WTC11 (cell line): Measurements from ENCODE around the gene PRKX. TPM values are rescaled to one million over a fixed set of nuclear protein-coding genes. Genes with fewer than 3 reads are reported as not detected.

Source experiments
- ATAC-seq: fragments of 200-7000 bp; cut with Tn5 transposase; 2 replicates; pipeline ENCODE4 v1.10.0; 2021; ENCODE audit warnings: mild to moderate bottlenecking, moderate library complexity
- CTCF ChIA-PET: fragments of 300-600 bp; sonication (Branson Sonifier 250); formaldehyde crosslinking; loops from one replicate; lab custom pipeline; 2021; ENCODE audit warnings: antibody characterized with exemption; lab: Charles Lee
- POLR2A ChIA-PET: fragments of 350-600 bp; sonication (Branson Sonifier 250); formaldehyde crosslinking; loops from one replicate; lab custom pipeline; 2021; ENCODE audit warnings: antibody characterized with exemption; lab: Charles Lee
- DNase-seq: peaks from one replicate; pipeline ENCODE4 v3.0.0; 2021; ENCODE audit warnings: low spot score
- H3K27ac Mint-ChIP-seq: 2 replicates; pipeline ENCODE4 v1.8.0; 2021; ENCODE audit warnings: mixed read lengths
- H3K27me3 Mint-ChIP-seq: 2 replicates; pipeline ENCODE4 v1.8.0; 2021; ENCODE audit warnings: low read depth, mild to moderate bottlenecking, moderate library complexity, mixed read lengths
- H3K36me3 Mint-ChIP-seq: 2 replicates; pipeline ENCODE4 v1.8.0; 2021; ENCODE audit warnings: mixed read lengths
- H3K4me1 Mint-ChIP-seq: 2 replicates; pipeline ENCODE4 v1.8.0; 2022; ENCODE audit warnings: mixed read lengths
- H3K4me3 Mint-ChIP-seq: 2 replicates; pipeline ENCODE4 v1.8.0; 2021; ENCODE audit warnings: mild to moderate bottlenecking, moderate library complexity, mixed read lengths
- H3K9me3 Mint-ChIP-seq: 2 replicates; pipeline ENCODE4 v1.8.0; 2021; ENCODE audit warnings: mixed read lengths
- ATF1 ChIP-seq: sonication (generic); formaldehyde crosslinking; IDR thresholded peaks from 2 replicates; pipeline ENCODE4 v1.8.1; 2023; ENCODE audit warnings: mild to moderate bottlenecking, moderate library complexity, missing genetic modification reagents
- CREM ChIP-seq: sonication (generic); formaldehyde crosslinking; IDR thresholded peaks from 2 replicates; pipeline ENCODE4 v1.8.1; 2022; ENCODE audit warnings: mild to moderate bottlenecking, missing genetic modification reagents, moderate library complexity
- IRF2 ChIP-seq: sonication (generic); formaldehyde crosslinking; IDR thresholded peaks from 2 replicates; pipeline ENCODE4 v1.8.0; 2022; ENCODE audit warnings: low read depth, missing genetic modification reagents, borderline replicate concordance
- JUN ChIP-seq: sonication (generic); formaldehyde crosslinking; IDR thresholded peaks from 2 replicates; pipeline ENCODE4 v1.8.0; 2023; ENCODE audit warnings: mild to moderate bottlenecking, missing genetic modification reagents
- NFYB ChIP-seq: sonication (generic); formaldehyde crosslinking; conservative IDR thresholded peaks from 2 replicates; pipeline ENCODE4 v1.8.0; 2022; ENCODE audit warnings: low read depth, missing genetic modification reagents
- NR2C2 ChIP-seq: sonication (generic); formaldehyde crosslinking; IDR thresholded peaks from 2 replicates; pipeline ENCODE4 v1.8.0; 2022; ENCODE audit warnings: mild to moderate bottlenecking, missing genetic modification reagents
- PRRX2 ChIP-seq: fragments of 250-450 bp; sonication (Bioruptor Pico); IDR thresholded peaks from 2 replicates; pipeline ENCODE4 v1.8.0; 2021; ENCODE audit warnings: mild to moderate bottlenecking
- RELA ChIP-seq: sonication (generic); formaldehyde crosslinking; IDR thresholded peaks from 2 replicates; pipeline ENCODE4 v1.8.1; 2022; ENCODE audit warnings: missing genetic modification reagents, mild to moderate bottlenecking, borderline replicate concordance
- SMAD4 ChIP-seq: sonication (generic); formaldehyde crosslinking; IDR thresholded peaks from 2 replicates; pipeline ENCODE4 v1.8.0; 2022; ENCODE audit warnings: mild to moderate bottlenecking, missing genetic modification reagents
- ZNF396 ChIP-seq: fragments of 250-450 bp; sonication (Bioruptor Pico); IDR thresholded peaks from 2 replicates; pipeline ENCODE4 v1.8.0; 2021; ENCODE audit warnings: mild to moderate bottlenecking, moderate library complexity, borderline replicate concordance
- ZNF423 ChIP-seq: fragments of 250-450 bp; sonication (Bioruptor Pico); IDR thresholded peaks from 2 replicates; pipeline ENCODE4 v2.1.2; 2022; ENCODE audit warnings: mild to moderate bottlenecking, moderate library complexity
- total RNA-seq: library from RNA; stranded (reverse); gene quantifications from 3 replicates; pipeline ENCODE4 v1.2.3, GENCODE V29; 2021
- TF ChIP-seq, protein P1 (sequence below): sonication (generic); formaldehyde crosslinking; conservative IDR thresholded peaks from 2 replicates; pipeline ENCODE4 v1.8.1; 2023; ENCODE audit warnings: mild to moderate bottlenecking, low read depth, missing genetic modification reagents, moderate library complexity
- TF ChIP-seq, protein P2 (sequence below): sonication (generic); formaldehyde crosslinking; IDR thresholded peaks from 2 replicates; pipeline ENCODE4 v1.8.1; 2022; ENCODE audit warnings: missing genetic modification reagents, borderline replicate concordance
- TF ChIP-seq, protein P3 (sequence below): sonication (generic); formaldehyde crosslinking; IDR thresholded peaks from 2 replicates; pipeline ENCODE4 v1.8.0; 2022; ENCODE audit warnings: missing genetic modification reagents
- TF ChIP-seq, protein P4 (sequence below): fragments of 250-450 bp; sonication (Bioruptor Pico); conservative IDR thresholded peaks from 2 replicates; pipeline ENCODE4 v1.9.0; 2021; ENCODE audit warnings: mild to moderate bottlenecking
- TF ChIP-seq, protein P5 (sequence below): sonication (generic); formaldehyde crosslinking; IDR thresholded peaks from 2 replicates; pipeline ENCODE4 v1.8.0; 2022; ENCODE audit warnings: mild to moderate bottlenecking, missing genetic modification reagents
- TF ChIP-seq, protein P6 (sequence below): fragments of 250-450 bp; sonication (Bioruptor Pico); IDR thresholded peaks from 2 replicates; pipeline ENCODE4 v1.9.0; 2021; ENCODE audit warnings: mild to moderate bottlenecking
- TF ChIP-seq, protein P7 (sequence below): sonication (generic); formaldehyde crosslinking; IDR thresholded peaks from 2 replicates; pipeline ENCODE4 v1.8.1; 2022; ENCODE audit warnings: mild to moderate bottlenecking, moderate library complexity, missing genetic modification reagents
- TF ChIP-seq, protein P8 (sequence below): fragments of 200-600 bp; IDR thresholded peaks from 2 replicates; pipeline ENCODE4 v1.8.0; 2022; ENCODE audit warnings: antibody characterized with exemption

PRKX gene
- total RNA-seq, 1 experiment from 2014 or later: 66.6 TPM

DNA sequence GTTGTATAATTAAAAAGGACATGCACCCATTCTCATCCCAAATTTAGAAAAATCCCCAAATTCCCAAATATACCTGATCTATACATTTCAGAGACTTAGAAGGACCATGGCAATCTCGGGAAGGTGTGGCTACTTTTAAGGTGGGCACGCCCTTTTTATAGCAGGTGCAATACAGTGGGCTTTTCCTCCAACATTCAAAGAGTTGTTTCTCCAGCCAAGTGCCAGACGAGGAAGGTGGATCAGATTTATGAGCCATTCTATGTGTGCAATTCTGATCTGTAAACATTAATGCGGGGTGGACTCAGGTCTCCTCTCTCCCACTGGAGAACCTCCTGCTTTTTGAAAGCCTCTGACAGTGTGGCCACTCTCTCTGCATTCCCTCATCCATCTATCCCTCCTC is 33.8 kb downstream of the PRKX start:
- H3K27ac Mint-ChIP-seq: no peak overlapping the region
- H3K4me3 Mint-ChIP-seq: no peak overlapping the region
- ChIA-PET POLR2A (no interaction called here), CTCF (no interaction called here)
- ATAC-seq (no peak), DNase-seq (no peak)
- TF ChIP-seq ZNF396: no peak
- TF ChIP-seq NR2C2 (CRISPR knock-in tag): no peak
- no peak for TF ChIP-seq CREM
- TF ChIP-seq, protein P1, sequence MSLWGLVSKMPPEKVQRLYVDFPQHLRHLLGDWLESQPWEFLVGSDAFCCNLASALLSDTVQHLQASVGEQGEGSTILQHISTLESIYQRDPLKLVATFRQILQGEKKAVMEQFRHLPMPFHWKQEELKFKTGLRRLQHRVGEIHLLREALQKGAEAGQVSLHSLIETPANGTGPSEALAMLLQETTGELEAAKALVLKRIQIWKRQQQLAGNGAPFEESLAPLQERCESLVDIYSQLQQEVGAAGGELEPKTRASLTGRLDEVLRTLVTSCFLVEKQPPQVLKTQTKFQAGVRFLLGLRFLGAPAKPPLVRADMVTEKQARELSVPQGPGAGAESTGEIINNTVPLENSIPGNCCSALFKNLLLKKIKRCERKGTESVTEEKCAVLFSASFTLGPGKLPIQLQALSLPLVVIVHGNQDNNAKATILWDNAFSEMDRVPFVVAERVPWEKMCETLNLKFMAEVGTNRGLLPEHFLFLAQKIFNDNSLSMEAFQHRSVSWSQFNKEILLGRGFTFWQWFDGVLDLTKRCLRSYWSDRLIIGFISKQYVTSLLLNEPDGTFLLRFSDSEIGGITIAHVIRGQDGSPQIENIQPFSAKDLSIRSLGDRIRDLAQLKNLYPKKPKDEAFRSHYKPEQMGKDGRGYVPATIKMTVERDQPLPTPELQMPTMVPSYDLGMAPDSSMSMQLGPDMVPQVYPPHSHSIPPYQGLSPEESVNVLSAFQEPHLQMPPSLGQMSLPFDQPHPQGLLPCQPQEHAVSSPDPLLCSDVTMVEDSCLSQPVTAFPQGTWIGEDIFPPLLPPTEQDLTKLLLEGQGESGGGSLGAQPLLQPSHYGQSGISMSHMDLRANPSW (CRISPR knock-in tag): no peak
- no peak for TF ChIP-seq PRRX2 (CRISPR knock-in tag)
- TF ChIP-seq, protein P2, sequence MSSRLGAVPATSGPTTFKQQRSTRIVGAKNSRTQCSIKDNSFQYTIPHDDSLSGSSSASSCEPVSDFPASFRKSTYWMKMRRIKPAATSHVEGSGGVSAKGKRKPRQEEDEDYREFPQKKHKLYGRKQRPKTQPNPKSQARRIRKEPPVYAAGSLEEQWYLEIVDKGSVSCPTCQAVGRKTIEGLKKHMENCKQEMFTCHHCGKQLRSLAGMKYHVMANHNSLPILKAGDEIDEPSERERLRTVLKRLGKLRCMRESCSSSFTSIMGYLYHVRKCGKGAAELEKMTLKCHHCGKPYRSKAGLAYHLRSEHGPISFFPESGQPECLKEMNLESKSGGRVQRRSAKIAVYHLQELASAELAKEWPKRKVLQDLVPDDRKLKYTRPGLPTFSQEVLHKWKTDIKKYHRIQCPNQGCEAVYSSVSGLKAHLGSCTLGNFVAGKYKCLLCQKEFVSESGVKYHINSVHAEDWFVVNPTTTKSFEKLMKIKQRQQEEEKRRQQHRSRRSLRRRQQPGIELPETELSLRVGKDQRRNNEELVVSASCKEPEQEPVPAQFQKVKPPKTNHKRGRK: no peak
- TF ChIP-seq, protein P3, sequence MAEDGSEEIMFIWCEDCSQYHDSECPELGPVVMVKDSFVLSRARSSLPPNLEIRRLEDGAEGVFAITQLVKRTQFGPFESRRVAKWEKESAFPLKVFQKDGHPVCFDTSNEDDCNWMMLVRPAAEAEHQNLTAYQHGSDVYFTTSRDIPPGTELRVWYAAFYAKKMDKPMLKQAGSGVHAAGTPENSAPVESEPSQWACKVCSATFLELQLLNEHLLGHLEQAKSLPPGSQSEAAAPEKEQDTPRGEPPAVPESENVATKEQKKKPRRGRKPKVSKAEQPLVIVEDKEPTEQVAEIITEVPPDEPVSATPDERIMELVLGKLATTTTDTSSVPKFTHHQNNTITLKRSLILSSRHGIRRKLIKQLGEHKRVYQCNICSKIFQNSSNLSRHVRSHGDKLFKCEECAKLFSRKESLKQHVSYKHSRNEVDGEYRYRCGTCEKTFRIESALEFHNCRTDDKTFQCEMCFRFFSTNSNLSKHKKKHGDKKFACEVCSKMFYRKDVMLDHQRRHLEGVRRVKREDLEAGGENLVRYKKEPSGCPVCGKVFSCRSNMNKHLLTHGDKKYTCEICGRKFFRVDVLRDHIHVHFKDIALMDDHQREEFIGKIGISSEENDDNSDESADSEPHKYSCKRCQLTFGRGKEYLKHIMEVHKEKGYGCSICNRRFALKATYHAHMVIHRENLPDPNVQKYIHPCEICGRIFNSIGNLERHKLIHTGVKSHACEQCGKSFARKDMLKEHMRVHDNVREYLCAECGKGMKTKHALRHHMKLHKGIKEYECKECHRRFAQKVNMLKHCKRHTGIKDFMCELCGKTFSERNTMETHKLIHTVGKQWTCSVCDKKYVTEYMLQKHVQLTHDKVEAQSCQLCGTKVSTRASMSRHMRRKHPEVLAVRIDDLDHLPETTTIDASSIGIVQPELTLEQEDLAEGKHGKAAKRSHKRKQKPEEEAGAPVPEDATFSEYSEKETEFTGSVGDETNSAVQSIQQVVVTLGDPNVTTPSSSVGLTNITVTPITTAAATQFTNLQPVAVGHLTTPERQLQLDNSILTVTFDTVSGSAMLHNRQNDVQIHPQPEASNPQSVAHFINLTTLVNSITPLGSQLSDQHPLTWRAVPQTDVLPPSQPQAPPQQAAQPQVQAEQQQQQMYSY (CRISPR knock-in tag): no peak
- no peak for TF ChIP-seq NFYB
- no peak for TF ChIP-seq RELA
- TF ChIP-seq, protein P4, sequence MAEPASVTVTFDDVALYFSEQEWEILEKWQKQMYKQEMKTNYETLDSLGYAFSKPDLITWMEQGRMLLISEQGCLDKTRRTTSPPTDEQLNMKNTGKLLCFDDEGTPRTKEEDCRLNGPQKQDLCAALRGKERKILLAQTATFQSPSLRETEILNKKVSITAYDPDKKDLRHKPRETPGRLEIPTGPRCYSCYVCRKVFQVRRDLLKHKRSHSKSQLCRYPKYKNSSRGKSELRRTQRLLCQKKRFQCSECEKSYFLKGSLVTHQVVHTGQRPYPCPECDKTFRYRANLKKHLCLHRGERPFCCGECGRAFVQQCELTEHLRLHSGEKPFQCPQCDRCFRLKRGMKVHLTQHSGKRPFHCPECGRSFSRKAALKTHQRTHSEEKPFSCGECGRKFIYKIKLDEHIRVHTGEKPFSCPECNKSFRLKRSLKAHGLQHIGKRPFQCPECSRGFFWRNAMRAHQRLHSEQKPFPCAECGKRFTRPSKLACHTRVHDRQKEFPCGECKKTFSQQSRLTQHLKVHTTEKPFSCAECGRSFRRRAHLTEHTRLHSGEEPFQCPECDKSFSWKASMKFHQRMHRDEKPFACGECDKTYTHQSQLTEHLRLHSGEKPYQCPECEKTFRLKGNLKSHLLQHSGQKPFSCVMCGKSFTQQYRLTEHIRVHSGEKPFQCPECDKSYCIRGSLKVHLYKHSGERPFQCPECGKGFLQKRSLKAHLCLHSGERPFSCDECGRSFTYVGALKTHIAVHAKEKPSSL: no peak
- TF ChIP-seq, protein P5, sequence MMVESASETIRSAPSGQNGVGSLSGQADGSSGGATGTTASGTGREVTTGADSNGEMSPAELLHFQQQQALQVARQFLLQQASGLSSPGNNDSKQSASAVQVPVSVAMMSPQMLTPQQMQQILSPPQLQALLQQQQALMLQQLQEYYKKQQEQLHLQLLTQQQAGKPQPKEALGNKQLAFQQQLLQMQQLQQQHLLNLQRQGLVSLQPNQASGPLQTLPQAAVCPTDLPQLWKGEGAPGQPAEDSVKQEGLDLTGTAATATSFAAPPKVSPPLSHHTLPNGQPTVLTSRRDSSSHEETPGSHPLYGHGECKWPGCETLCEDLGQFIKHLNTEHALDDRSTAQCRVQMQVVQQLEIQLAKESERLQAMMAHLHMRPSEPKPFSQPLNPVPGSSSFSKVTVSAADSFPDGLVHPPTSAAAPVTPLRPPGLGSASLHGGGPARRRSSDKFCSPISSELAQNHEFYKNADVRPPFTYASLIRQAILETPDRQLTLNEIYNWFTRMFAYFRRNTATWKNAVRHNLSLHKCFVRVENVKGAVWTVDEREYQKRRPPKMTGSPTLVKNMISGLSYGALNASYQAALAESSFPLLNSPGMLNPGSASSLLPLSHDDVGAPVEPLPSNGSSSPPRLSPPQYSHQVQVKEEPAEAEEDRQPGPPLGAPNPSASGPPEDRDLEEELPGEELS (CRISPR knock-in tag): no peak
- no peak for TF ChIP-seq IRF2 (CRISPR knock-in tag)
- TF ChIP-seq ATF1 (CRISPR knock-in tag): no peak
- no peak for TF ChIP-seq SMAD4 (CRISPR knock-in tag)
- peaks cover 10% of the 10 kb centered on the region for H3K4me1 Mint-ChIP-seq
- peaks cover 4% of the 10 kb centered on the region for H3K36me3 Mint-ChIP-seq
- no peaks in the 10 kb centered on the region for H3K9me3 Mint-ChIP-seq
- H3K27me3 Mint-ChIP-seq: no peaks in the 10 kb centered on the region

DNA sequence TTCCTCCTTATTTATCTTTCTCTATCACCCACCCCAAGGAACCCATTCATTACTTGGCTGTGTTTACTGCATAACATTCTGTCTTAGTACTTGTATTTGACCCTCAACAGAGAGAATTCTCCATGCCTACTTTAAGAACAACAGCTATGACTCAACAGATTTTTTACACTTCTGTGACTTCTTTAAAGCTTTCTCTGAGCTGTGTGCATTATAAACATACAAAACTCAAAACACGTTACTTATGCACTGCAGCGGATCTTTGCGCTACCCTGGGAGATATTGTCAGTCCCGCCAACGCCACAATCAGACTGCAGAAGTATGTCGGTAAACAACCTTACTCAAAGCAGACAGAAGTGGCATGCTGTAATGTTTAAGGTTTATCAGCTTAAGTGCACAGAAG is 35.1 kb downstream of the PRKX start:
- no peak for DNase-seq
- Mint-ChIP-seq H3K4me1 (peaks cover 10% of the 10 kb centered on the region), H3K27ac (peak overlapping the region; percentile 68; the same call in 1 of the 2 replicates), H3K4me3 (no peak overlapping the region), H3K27me3 (no peaks in the 10 kb centered on the region), H3K36me3 (peaks cover 17% of the 10 kb centered on the region), H3K9me3 (no peaks in the 10 kb centered on the region)
- ChIA-PET POLR2A (no interaction called here), CTCF (no interaction called here)
- ATAC-seq: no peak
- TF ChIP-seq, protein P6, sequence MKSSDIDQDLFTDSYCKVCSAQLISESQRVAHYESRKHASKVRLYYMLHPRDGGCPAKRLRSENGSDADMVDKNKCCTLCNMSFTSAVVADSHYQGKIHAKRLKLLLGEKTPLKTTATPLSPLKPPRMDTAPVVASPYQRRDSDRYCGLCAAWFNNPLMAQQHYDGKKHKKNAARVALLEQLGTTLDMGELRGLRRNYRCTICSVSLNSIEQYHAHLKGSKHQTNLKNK (CRISPR knock-in tag): no peak
- TF ChIP-seq, protein P7, sequence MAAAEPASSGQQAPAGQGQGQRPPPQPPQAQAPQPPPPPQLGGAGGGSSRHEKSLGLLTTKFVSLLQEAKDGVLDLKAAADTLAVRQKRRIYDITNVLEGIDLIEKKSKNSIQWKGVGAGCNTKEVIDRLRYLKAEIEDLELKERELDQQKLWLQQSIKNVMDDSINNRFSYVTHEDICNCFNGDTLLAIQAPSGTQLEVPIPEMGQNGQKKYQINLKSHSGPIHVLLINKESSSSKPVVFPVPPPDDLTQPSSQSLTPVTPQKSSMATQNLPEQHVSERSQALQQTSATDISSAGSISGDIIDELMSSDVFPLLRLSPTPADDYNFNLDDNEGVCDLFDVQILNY (CRISPR knock-in tag): no peak
- TF ChIP-seq, protein P8, sequence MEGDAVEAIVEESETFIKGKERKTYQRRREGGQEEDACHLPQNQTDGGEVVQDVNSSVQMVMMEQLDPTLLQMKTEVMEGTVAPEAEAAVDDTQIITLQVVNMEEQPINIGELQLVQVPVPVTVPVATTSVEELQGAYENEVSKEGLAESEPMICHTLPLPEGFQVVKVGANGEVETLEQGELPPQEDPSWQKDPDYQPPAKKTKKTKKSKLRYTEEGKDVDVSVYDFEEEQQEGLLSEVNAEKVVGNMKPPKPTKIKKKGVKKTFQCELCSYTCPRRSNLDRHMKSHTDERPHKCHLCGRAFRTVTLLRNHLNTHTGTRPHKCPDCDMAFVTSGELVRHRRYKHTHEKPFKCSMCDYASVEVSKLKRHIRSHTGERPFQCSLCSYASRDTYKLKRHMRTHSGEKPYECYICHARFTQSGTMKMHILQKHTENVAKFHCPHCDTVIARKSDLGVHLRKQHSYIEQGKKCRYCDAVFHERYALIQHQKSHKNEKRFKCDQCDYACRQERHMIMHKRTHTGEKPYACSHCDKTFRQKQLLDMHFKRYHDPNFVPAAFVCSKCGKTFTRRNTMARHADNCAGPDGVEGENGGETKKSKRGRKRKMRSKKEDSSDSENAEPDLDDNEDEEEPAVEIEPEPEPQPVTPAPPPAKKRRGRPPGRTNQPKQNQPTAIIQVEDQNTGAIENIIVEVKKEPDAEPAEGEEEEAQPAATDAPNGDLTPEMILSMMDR: no peak
- TF ChIP-seq JUN (CRISPR knock-in tag) (no peak), ZNF423 (CRISPR knock-in tag) (no peak)
